HG03039 (cell line): ENCODE results near the gene SPSB4.
"Not testable (repeated sequence)": the region's sequence is repeated elsewhere in the genome, so short reads cannot be mapped to it uniquely, and the experiment has no call there.

Experiments
- ATAC-seq: cut with Tn5 transposase; IDR thresholded peaks from one replicate; pipeline ENCODE4 v1.9.1; 2021; ENCODE audit warnings: mild to moderate bottlenecking, moderate library complexity; ENCODE audit not compliant: unreplicated experiment

The SPSB4 gene

GRCh38 chr3:141050576-141051442 is at the start of gene SPSB4:
Gene SPSB4 (plus strand): TSS chr3:141051347. CDS start chr3:141066105, 14,758 bp downstream.
- no peak for ATAC-seq

DNA sequence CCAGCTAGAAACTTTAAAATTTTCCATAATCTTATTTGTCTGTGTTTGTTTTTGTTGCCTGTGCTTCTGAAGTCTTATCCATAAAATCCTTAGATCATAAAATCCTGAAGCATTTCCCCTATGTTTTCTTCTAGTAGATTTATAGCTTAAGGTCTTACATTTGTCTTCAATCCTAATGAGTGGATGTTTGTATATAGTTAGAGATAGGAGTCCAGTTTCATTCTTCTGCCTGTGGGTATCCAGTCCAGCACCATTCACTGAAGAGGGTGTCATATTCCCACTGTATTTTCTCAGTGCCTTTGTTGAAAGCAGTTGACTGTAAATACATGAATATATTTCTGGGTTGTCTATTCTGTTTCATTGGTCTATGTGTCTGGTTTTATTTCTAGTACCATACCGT is 44.8 kb upstream of the SPSB4 start:
- ATAC-seq: no peak

- ATAC-seq: no peak
These were observed 41.7 kb upstream of the SPSB4 start for GRCh38 chr3:141009496-141009895.

DNA sequence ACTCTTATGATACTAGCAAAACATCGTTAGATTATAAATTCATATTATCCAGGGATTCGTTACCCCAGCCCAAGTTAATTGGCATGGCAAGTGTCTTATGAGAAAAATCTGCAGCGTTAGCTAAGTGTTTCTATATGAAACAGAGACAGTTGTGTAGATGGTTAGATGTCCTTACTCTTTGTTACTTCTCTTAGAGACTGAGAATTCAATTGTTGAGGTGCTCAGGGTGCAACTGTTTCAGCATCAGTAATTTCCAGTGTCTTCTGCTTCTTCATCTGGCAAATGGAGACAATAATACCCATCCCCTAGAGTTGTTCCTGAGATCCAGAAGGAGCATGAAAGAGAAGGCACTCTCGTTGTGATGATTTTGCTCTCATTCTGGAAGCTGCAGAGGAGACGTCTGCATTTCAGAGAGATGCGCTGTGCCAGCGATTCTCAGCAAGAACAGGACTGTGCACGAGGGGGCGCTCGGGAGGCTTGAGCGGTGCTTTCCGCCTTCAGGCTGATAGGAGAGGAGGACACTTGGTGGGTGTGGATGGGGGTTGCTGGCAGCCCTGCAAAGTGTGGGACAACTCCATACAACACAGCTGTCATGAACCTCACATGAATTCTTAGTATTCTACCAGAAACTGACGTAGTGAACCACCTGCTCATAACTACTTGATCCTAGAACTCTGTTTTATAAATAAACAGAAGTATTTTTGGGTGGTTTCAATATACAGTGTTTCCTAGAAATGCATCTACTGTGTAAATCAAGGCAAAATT is 39.7 kb upstream of the SPSB4 start:
- ATAC-seq: peak; percentile 85

GRCh38 chr3:141011997-141012262 is 39.2 kb upstream of the SPSB4 start:
- no peak for ATAC-seq

DNA sequence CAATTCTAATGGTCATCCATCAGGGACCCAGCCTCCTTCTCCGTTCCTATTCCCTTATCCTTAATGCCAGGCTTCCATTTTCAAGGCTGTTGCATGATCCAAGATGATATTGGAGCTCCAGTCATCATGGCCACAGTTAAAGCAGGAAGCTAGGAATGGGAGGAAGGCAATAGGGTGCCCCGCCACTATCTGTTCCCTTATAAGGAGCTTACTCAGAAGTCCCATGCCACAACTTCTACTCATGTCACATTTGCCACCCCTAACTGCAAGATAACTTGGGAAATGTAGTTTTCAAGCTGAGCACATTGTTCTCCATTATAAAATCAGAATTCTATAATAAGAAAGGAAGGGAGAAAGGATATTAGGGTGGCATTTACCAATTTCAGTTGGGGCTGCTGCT is 38.6 kb upstream of the SPSB4 start:
- no peak for ATAC-seq

DNA sequence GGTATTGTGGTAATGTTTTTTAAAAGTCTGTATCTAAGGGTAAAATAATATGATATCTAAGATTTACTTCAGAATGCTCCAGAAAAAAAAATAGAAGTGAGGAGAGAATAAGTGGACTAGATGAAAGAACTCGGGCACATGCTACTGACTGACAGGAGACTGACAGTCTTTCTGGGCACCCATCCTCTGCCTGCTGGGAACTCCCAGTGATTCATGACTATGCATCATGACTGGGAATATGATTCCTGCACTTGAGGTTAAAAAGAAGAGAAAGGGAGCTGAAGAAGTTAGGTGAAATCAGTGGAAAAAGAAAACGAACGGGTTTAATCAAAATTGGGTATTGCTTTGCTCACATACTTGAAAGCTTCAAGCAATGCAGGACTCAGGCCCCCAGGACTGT is 35.7 kb upstream of the SPSB4 start:
- no peak for ATAC-seq

DNA sequence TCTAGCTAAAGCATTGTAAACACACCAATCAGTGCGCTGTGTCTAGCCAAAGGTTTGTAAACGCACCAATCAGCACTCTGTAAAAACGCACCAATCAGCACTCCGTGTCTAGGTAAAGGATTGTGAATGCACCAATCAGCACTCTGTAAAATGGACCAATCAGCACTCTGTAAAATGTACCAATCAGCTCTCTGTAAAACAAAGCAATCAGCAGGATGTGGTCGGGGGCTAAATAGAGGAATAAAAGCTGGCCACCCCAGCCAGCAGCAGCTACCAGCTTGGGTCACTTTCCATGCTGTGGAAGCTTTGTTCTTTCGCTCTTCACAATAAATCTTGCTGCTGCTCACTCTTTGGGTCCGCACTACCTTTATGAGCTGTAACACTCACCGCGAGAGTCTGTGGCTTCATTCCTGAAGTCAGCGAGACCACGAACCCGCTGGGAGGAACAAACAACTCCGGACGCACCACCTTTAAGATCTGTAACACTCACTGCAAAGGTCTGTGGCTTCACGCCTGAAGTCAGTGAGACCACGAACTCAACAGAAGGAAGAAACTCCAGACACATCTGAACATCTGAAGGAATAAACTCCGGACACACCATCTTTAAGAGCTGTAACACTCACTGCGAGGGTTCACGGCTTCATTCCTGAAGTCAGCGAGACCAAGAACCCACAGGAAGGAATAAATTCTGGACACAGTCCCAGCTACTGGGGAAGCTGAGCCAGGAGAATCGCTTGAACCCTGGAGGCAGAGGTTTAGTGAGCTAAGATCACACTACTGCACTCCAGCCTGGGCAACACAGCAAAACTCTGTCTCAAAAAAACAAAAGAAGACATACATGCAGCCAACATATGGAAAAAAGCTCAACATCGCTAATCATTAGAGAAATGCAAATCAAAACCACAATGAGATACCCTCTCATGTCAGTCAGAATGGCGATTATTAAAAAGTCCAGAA is 33.5 kb upstream of the SPSB4 start:
- not testable (repeated sequence) for ATAC-seq

- ATAC-seq: no peak
These were observed 31.9 kb upstream of the SPSB4 start for GRCh38 chr3:141019244-141019643.

- no peak for ATAC-seq
These were observed 30.9 kb upstream of the SPSB4 start for GRCh38 chr3:141020143-141020830.

GRCh38 chr3:141021261-141021660 is 29.9 kb upstream of the SPSB4 start:
- ATAC-seq: no peak

- no peak for ATAC-seq
These were observed 20.9 kb upstream of the SPSB4 start for GRCh38 chr3:141030296-141030695.

DNA sequence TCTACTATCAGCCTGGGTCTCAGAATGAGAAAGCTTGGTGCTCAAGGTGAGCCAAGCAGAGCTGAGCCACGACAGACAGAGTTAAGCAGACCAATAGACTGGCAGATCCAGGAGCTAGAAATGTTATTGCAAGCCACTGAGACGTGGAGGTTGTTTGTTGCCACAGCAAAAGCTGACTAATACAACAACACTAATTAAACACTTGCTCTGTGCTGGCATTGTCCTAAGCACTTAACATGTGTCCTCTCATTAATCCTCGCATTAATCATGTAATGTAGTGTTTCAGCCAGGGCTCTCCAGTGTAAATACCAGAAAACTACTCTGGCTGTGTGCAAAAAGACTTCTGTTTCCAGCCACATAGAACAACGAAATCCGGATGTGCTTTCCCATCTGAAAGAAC is 11.6 kb upstream of the SPSB4 start:
- ATAC-seq: no peak

DNA sequence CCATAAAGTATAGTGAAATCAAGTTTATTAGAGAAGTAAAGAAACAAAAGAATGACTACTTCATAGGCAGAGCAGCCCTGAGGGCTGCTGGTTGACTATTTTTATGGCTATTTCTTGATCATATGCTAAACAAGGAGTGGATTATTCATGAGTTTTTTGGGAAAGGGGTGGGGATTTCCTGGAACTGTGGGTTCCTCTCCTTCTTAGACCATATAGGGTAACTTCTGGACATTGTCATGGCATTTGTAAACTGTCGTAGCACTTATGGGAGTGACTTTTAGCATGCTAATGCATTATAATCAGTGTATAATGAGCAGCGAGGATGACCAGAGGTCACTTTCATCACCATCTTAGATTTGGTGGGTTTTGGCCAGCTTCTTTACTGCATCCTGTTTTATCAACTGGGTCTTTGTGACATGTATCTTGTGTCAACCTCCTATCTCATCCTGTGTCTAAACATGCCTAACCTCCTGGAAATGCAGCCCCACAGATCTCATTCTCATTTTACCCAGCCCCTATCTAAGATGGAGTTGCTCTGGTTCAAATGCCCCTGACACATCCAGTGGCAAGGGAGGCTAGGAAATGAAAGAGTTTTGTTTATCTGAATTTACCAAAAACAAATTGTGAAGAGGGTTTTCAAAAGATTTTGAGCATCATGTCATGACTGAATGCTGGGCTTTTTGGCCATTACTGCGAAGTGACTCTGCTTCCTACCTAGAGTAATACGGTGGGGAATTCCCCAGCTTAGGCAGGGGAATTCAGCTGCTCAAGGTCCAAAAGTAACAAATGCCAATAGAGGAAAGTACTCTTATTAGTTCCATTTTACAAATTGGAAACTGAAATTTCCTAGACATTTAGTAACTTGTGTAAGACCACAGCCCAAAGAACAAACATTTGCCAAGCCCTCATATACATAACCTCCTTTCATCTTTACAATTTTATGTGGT is 6.2 kb upstream of the SPSB4 start:
- ATAC-seq: no peak

GRCh38 chr3:141045849-141046248 is 5.3 kb upstream of the SPSB4 start:
- no peak for ATAC-seq

- ATAC-seq: no peak
These were observed 4.0 kb upstream of the SPSB4 start for GRCh38 chr3:141047168-141047567.

- no peak for ATAC-seq
These were observed 1.5 kb upstream of the SPSB4 start for GRCh38 chr3:141049681-141050080.

- no peak for ATAC-seq
These were observed 475 bp downstream of the SPSB4 start for GRCh38 chr3:141051443-141052200.
